HG03460 (cell line): ENCODE data around the gene NDUFS8.
"Not testable (repeated sequence)": the region's sequence is repeated elsewhere in the genome, so short reads cannot be mapped to it uniquely, and the experiment has no call there.

Source experiments
- ATAC-seq: cut with Tn5 transposase; IDR thresholded peaks from one replicate; pipeline ENCODE4 v1.9.1; 2021; ENCODE audit not compliant: unreplicated experiment

Gene NDUFS8

DNA sequence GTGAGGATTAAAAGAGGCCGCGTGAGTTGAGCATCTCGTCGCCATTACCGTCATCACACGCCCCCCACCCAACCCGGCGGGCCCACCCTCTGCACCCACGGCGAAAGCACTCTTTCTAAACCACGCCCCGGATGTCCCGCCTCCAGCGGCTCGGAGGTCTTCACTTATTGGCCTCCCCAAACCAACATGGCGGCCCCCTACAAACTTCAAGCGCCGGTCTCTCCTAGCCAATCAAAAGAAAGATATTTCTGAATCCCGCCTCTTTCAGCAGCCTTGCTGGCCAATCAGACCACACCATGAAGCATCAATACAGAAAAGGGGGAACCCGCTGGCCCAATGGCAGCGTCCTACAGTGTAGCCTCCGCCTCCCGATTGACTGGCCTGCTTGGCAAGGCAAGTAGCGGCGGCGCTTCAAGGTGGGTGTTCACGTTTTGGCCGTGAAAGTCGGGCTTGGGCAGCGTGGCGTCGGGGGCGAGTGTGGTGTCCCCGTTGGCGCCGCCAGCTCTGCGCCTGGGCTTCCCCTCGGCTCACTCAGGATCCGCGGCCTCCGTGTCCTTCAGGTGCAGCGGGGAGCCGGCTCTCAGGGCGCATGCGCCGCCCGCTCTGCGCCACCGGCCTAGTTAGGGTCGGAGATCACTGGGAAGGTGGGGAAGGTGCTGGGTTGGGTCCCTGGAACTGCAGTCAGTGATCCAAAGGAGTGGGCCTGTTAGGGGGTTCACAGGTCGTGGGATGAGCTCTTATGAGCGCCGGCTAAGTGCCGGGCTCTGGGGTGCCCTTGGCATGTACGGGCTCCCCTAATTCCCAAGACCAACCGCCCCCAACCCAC lies at the start of gene NDUFS8:
Gene NDUFS8 (plus strand): TSS at position 364 of the 826 bp plus-strand sequence. CDS start 1,471 bp downstream, outside the sequence.
- ATAC-seq, result peak; percentile 92

DNA sequence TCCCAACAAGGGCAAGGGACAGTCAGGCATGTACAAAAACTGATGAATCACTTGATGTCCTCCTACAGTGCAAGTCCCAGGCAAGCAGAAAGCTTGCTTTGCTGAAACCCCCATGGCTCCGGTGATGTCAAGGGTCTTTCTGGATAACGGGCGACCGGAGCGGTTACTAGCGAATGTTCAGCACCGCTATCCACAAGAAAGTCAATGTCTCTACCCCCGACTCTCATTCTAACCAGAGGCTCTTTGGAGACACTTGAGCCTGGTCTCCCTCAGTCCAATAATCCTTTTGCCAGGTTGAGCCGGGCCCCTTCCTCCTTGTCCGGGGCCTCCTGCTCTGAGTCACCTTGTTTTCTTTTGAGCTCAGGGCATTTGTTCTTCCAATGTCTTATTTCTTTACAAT lies 49.3 kb upstream of the NDUFS8 start:
- ATAC-seq, result not testable (repeated sequence)

DNA sequence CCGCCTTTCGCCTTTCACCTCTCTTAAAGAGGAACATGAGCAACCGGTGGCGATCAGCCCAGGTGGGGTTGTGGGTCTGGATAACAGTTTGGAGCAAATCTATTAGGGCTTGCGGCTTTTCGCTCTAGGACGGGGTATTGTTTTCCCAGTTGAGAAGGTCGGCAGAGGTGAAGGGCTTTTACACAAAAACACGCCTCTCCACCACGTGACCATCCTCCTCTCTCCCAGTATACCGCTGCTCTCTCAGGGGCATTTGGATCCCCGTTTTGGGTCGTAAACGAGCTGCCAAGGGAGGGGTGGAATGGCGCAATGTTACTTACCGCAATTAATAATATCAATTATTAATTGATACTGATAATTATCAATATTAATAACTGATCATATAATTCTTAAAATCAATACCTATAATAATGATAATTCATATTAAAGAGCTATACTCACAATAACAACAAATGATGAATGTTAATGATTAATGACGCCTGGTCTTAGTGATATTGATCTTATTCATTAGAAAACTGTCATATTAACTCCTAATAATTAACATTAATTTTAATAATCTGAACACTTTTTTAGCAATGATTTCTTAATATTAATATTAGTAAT lies 48.1 kb upstream of the NDUFS8 start:
- ATAC-seq, result not testable (repeated sequence)

DNA sequence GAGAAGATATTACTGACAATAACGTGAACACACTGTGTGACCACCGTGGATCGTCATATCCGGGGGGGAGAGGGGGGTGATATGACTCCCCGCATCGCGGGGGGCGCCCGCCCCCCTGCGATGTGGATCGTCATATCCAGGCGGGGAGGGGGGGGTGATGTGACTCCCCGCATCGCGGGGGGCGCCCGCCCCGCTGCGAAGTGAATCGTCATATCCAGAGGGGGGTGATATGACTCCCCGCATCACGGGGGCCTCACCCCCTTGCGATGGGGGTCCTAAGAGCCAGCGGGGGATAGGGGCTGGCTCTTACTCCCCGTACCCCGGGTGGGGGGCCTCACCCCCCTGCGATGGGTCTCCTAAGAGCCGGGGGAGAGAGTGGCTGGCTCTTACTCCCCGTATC lies 46.5 kb upstream of the NDUFS8 start:
- ATAC-seq, result no peak

DNA sequence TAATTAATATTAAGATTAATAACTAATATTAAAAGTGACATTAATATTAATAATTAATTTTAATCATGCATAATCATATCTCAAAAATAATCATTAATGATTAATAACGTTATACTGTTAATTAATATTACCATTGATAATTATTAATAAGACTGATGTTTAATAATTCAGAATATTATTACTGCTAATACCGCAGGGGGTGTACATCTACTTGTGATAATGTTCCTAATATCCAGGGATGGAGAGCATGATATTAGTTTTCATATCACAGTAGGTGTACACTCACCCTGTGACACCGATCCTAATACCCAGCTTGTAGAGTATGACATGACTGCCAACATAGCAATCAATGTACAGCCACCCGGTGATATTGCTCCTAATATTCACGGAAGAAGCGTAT lies 45.2 kb upstream of the NDUFS8 start:
- ATAC-seq, result not testable (repeated sequence)

DNA sequence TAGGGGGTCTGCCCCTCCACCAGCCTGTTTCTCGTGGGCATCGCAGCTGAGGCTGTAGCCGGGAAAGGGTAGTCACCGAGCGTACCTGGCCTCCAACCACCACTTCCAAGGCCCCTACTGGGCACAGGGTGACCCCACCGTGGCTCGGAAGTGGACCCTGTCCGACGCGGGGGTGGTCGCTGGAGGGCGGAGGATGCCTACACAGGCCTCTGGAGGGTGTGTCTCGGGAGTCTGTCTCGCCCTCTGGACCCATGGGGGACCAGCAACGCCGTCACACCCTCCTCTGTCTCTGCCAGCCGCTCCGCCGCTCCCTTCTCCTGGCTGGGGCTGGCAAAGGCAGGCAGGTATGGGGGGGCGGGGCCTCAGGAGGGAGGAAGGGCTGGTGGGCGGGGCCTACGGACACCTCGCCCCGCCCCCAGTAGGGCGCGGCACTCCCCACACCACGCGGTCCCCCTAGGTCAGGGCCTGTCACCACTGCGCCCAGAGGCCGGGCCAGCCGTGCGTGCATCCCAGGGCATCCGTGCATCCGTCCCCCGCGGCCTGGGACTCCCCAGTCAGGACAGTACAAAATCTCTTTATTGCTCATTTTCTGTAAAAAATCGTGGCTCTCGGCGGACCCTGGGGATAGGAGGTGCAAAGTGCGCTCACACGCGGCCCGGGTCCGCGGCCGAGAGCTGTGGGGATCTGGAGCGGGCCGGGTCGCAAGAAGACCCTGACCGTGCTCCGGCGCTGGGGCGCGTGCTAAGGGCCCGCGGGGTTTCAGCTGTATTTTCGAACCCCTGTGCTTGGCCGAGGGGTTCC lies 39.7 kb upstream of the NDUFS8 start:
- ATAC-seq, result not testable (repeated sequence)

DNA sequence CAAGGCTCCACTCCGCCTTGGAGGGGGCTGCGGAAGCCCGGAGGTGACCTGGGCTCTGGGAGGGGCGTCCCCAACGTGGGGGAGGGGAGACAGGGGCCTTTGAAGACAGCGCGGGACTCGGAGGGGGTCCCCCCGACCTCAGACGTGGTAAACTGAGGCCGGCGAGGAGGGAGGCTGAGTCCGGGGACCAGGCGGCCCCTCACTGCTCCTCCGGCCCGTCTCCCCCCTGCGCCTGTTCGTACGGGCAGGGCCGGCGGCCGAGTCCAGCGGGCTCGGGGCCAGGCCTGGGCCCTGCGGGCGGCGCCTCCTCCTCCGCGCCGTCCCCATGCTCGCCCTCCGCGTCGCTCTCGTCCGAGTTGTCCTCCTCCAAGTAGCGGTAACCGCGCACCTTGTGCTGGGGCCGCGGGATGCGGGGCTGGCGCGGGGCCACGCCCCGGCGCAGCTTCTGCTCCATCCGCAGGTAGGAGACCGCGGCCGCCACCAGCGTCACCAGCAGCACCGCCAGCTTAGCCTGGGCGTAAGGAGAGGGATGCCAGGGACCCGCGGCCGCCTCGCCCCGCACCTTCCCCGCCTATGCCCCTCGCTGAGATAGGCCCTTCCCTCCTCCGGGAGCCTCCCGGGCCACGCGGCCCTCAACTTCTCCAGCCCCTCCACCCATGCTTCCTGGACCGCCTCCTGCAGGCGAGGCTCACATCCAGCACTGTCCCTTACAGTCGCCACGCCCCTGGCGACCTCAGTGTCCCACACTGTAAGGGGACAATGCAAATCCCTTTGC lies 38.9 kb upstream of the NDUFS8 start:
- not testable (repeated sequence) for ATAC-seq

DNA sequence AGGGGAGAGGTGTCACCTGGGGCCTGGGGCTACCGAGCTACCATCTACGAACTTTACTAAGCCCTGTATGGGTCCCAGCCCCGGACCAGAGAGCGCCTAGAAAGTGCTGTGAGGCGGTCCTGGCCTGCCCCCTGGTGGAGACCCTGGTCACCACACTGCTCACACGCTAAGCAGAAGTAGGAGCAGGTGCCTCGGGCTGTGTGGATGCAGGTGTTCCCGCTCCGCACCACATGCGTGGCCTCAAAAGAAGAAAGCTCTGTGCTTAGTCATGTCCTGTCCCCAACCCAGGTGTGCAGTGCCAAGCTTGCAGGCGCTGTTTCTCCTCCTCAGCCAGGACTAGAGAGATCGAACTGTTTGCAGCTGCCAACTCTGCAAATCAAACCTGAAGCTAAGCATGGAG lies 36.7 kb upstream of the NDUFS8 start:
- ATAC-seq, result not testable (repeated sequence)

DNA sequence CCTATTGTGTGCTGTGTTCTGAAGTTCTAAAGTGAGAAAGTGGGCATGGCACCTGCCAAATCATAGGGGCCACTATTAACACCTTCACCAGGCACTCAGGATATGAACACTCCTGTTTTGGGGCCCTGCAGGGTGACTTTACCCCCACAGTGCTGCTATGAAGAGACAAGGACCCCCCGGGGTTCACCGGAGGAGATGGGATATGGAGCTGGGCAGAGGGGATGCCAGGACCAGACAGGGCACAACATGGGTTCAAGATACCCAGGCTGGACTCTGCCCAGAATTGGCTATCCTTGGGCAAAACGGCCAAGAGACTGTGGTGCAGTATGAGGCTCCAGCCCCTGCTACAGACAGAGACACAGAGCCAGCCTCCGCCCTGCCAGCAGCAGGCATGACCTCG lies 36.1 kb upstream of the NDUFS8 start:
- not testable (repeated sequence) for ATAC-seq

DNA sequence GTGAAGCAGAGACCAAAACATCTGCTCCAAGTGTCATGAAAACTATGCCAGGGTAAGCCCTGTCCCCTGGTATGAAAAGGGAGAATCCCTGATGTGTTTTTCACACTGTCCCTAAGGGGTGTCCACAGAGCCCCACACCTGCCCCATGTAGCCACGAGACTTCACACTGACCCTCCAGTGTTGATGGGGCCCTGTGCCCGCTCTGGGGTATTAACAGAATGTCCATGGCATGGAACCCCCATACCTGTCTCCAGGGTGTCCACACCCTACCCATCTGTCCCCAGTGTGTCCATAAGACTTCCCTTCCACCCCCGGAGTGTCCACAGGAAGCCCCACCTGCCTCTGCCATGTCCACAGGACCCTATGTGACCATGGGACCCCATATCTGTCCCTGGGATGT lies 35.4 kb upstream of the NDUFS8 start:
- not testable (repeated sequence) for ATAC-seq

DNA sequence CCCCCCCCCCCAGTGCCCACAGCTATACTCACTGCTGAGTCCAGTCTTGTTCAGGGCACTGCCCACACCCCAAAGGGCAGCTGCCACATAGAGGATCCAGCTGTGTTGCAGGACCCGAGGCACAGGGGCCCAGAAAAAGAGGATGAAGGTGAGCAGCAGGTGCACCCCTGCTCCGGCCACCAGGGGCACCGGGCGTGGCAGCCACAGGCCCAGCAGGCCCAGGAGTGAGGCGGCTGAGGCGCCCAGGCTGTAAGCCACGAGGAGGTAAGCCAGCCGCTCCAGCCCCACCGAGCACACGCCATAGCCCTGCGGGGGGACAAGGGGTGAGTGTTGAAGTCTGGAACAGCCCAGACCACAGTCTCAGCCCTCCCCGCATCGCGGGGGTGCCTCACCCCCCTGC lies 34.9 kb upstream of the NDUFS8 start:
- not testable (repeated sequence) for ATAC-seq

DNA sequence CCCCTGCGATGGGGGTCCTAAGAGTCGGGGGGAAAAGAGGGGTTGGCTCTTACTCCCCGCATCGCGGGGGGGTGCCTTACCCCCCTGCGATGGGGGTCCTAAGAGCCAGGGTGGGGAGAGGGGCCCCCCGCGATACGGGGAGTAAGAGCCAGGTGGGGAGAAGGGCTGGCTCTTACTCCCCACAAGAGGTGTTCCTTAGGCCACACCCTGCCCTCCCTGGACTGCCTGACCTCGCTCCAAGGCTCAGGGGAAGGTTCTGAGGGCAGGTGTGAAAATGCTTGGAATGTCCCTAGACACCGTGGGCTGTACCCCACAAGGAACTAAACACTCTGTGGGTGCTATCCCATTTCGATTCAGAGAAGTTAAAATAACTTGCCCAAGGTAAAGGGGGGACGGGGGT lies 34.4 kb upstream of the NDUFS8 start:
- no peak for ATAC-seq

DNA sequence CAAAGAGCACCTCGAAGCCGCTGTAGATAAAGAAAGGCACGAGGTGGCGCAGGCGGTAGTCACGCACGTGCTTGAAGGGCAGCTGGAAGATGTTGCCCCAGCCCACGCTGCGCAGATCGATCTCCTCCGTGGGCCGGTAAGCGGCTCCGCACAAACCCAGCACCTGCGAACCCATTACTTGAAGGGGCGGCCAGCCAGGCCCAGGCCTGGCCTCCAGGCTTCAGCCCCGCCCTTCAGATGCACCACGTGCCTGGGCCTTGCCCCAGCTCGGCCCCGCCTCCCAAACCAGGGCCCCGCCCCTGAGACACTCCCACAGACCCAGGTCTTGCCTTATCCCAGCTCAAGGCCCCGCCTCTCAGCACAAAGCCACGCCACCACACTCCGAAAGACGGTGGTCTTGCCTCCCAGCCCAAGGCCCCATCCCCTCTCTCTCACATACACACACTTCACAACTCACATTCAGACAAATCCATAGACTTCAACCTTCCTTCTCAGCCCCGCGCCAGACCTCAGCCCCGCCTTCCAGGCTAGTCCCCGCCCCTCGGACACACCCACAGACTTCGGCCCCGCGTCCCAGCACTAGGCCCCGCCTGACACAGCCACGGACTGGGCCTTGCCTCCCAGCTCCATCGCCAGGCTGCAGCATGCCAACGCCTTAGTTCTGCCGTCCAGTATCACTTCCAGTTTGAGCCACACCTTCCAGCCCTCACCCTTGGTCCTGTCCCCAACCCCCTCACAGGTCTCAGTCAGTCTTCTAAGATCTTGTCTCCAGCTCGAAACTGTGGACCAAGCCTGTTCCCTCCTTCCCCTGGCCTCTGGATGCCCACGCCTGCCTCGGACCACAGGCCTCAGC lies 33.6 kb upstream of the NDUFS8 start:
- no peak for ATAC-seq

DNA sequence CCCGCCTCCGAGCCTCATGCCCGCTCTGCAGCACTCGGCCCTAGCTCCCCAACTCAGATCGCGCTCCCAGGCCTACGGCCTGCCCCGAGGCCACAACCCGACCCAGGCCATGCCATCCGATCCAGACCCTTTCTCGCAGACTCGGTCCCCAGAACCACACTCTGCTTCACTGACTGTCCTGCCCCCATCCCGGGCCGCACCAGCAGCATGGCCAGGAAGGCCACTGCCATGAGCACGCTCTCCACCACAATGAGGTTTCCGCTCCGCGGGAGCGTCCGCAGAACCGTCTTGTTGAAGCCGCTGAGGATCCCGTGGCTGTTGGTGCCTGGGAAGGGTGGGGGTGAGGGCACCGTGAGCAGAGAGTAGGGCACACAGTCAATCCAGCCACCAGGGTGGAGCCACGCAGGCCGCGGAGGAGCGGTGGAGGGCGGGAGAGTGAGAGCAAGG lies 33.0 kb upstream of the NDUFS8 start:
- ATAC-seq, result no peak

DNA sequence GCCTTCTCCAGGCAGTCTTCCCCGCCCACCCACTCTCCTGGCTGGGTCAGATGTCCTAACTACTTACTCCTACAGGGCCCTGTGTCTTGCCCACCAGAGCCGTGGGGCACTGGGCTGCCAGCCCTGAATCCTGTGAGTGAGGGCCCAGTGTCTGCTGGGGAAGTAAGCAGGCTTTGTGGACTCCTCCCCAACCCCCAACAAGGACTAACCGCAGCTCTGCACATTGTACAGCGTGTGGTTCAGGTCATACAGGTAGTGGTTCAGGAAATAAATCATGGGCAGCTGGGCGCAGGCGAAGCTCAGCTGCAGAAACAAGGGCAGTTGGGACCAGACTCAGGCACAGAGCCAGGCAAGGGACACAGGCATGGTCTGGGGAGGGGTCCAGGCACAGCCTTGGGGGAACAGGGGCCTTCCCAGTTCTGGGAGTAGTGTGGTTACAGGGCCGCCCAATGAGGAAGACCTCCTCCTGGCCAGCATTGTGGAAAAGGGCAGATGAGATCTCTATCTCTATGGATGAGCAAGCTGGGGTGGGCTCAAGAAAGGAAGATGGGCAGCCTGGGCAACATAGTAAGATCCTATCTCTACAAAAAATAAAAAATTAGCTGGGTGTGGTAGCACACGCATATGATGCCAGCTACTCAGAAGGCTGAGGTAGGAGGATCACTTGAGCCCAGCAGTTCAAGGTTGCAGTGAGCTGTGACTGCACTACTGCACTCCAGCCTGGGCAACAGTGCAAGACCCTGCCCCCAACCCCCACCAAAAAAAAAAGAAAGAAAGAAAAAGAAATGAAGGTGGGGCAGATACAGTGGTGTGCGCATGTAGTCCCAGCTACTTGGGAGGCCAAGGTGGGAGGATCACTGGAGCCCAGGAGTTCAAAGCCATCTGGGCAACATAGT lies 32.1 kb upstream of the NDUFS8 start:
- ATAC-seq, result no peak

DNA sequence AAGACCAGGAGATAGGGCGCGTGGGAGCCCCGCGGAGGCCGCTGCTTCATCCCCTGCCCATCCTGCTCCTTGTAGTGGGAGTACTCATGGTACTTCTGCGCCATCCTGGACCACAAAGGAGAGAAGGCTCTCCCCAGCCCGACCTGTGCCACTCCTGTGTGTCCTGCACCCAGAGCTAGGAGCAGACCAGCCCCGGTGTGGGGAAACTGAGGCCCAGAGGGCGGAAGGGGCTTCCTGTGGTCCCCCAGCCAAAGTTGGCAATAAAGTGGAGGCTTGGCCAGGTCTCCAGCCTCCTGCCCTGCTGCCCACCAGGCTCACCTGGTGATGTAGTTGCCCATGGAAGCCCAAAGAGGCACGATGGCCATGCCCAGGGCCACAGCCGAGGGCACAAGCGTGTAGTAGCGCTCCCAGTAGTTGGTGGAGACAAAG lies 31.3 kb upstream of the NDUFS8 start:
- no peak for ATAC-seq

DNA sequence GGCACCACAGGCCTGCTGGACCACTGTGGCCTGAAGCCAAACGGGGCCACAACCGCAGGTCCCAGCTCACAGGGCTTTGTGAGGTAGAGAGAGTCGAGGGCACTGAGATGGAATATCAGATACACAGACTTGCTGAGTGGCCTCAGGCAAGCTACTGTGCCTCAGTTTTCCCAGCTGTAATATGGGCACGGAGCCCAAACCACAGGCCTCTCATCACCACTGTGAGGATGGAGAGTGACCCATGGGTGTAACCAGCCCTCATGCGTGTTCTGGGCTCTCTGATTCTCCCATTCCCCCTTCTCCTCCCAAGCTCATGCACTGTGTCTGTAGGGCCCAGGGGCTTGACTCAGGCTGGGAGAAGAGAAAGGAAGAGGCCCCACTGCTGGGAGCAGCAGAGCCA lies 30.8 kb upstream of the NDUFS8 start:
- no peak for ATAC-seq

DNA sequence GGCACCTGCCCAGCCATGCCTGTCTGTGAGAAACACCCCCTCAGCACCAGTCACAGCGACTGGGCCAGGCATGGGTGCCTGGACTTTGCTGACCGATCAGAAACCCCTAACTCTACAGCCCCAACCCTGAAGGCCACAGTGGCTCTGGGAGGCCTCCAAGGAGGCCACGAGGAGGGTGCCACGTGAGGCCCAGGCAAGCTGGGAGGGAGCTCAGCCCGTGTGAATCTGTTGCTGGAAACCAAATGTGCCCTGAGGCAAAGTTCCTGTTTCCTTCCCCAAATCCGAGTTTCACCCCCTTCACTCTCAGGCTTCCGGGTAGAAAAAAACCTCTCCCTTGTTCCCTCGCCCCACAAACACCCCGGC lies 27.9 kb upstream of the NDUFS8 start:
- peak; percentile 24 for ATAC-seq
